Mesendoderm (in vitro differentiated cells): ENCODE measurements around the gene RARS1.
A peak's percentile ranks its signal among the peaks of the same experiment; 100 is the strongest.

Experiments
- DNase-seq: peaks from one replicate; pipeline ENCODE4 v3.0.0; 2013
- H2AK5ac ChIP-seq: 2 replicates; pipeline ENCODE4 v1.6.1; 2013; ENCODE audit warnings: low read length, inconsistent platforms
- H2BK120ac ChIP-seq: 2 replicates; pipeline ENCODE4 v1.6.1; 2013; ENCODE audit warnings: low read depth, mild to moderate bottlenecking, low read length, moderate library complexity, mixed read lengths
- H2BK15ac ChIP-seq: replicated peaks from 2 replicates; pipeline ENCODE4 v1.6.1; 2013; ENCODE audit warnings: low read depth, mild to moderate bottlenecking, moderate library complexity
- H2BK5ac ChIP-seq: 2 replicates; pipeline ENCODE4 v1.6.1; 2013; ENCODE audit warnings: low read length, inconsistent platforms
- H3K18ac ChIP-seq: 2 replicates; pipeline ENCODE4 v1.6.1; 2013; ENCODE audit warnings: mild to moderate bottlenecking, low read length, mixed read lengths
- H3K23ac ChIP-seq: one replicate; pipeline ENCODE4 v1.6.1; 2013; ENCODE audit warnings: low read length
- H3K27ac ChIP-seq: 2 replicates; pipeline ENCODE4 v1.5.1; 2013; ENCODE audit warnings: low read depth, mild to moderate bottlenecking, inconsistent platforms, low read length, moderate library complexity
- H3K27me3 ChIP-seq: 2 replicates; pipeline ENCODE4 v1.6.1; 2013; ENCODE audit warnings: low read length, control low read depth, mild to moderate bottlenecking, inconsistent platforms; ENCODE audit not compliant: insufficient read depth, poor library complexity
- H3K36me3 ChIP-seq: 2 replicates; pipeline ENCODE4 v1.6.1; 2013; ENCODE audit warnings: low read length, inconsistent platforms; ENCODE audit not compliant: control insufficient read depth, insufficient read depth
- H3K4ac ChIP-seq: one replicate; pipeline ENCODE4 v1.6.1; 2013; ENCODE audit warnings: low read depth, mild to moderate bottlenecking, low read length, moderate library complexity
- H3K4me1 ChIP-seq: 2 replicates; pipeline ENCODE4 v1.6.1; 2013; ENCODE audit warnings: low read depth, low read length, inconsistent platforms; ENCODE audit not compliant: control insufficient read depth
- H3K4me2 ChIP-seq: 2 replicates; pipeline ENCODE4 v1.6.1; 2013; ENCODE audit warnings: low read length
- H3K4me3 ChIP-seq: 2 replicates; pipeline ENCODE4 v1.5.1; 2013; ENCODE audit warnings: mild to moderate bottlenecking, low read length
- H3K56ac ChIP-seq: one replicate; pipeline ENCODE4 v1.6.1; 2013; ENCODE audit warnings: low read length
- H3K79me1 ChIP-seq: 2 replicates; pipeline ENCODE4 v1.6.1; 2013; ENCODE audit warnings: low read length, inconsistent platforms
- H3K79me2 ChIP-seq: 2 replicates; pipeline ENCODE4 v1.6.1; 2013; ENCODE audit warnings: mild to moderate bottlenecking, low read length; ENCODE audit not compliant: control insufficient read depth, insufficient read depth
- H3K9ac ChIP-seq: 2 replicates; pipeline ENCODE4 v1.6.1; 2013; ENCODE audit warnings: low read length, inconsistent platforms
- H4K5ac ChIP-seq: one replicate; pipeline ENCODE4 v1.6.1; 2013; ENCODE audit warnings: low read length
- H4K8ac ChIP-seq: one replicate; pipeline ENCODE4 v1.6.1; 2013; ENCODE audit warnings: low read depth, mild to moderate bottlenecking, control low read depth, low read length, moderate library complexity
- WGBS: extraction: QIAGEN DNeasy Blood & Tissue Kit; methylation state at CpG from one replicate; pipeline ENCODE4 v1.1.7; 2013; ENCODE audit warnings: low lambda C conversion rate, missing lambda C conversion rate; ENCODE audit not compliant: insufficient coverage; ENCODE audit errors: extremely low coverage; 5-methylcytosine and 5-hydroxymethylcytosine counted together

RARS1 gene

GRCh38 chr5:168513861-168514428 lies 27.7 kb downstream of the RARS1 start:
- H2BK5ac ChIP-seq: no peak overlapping the region
- H3K4ac ChIP-seq: no peak overlapping the region
- peaks cover 9% of the 10 kb centered on the region for H3K36me3 ChIP-seq
- DNase-seq: no peak
- H3K4me3 ChIP-seq: no peak overlapping the region
- no peak overlapping the region for H3K27ac ChIP-seq
- H4K8ac ChIP-seq: no peak overlapping the region
- H2BK15ac ChIP-seq: no peak overlapping the region
- H4K5ac ChIP-seq: no peak overlapping the region
- WGBS: no CpG with 5 or more reads among the region's 2 CpGs
- no peak overlapping the region for H3K56ac ChIP-seq
- H3K18ac ChIP-seq: no peak overlapping the region
- no peak overlapping the region for H3K23ac ChIP-seq
- no peaks in the 10 kb centered on the region for H3K27me3 ChIP-seq
- H2BK120ac ChIP-seq: no peak overlapping the region
- no peak overlapping the region for H3K4me2 ChIP-seq
- H3K79me2 ChIP-seq: no peaks in the 10 kb centered on the region
- H3K9ac ChIP-seq: no peak overlapping the region
- H2AK5ac ChIP-seq: no peak overlapping the region
- H3K79me1 ChIP-seq: no peaks in the 10 kb centered on the region
- H3K4me1 ChIP-seq: no peaks in the 10 kb centered on the region

DNA sequence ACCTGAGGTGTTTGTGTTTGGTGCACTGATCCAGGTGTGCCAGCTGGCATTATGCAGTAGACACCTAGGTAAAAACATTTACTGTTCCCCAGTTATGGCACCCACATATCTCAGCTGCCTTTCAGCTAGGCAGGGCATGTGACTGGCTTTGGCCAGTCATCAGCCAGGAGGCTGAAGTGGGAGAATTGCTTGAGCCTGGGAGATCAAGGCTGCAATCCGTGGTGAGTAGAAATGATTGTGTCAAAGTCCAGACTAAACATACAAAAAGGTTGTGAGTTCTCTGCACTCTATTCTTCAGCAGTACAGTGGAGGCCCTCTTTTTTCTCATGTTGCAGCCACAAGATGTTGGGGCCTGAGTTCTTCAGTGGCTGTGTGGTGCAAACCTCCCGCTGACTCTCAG lies 39.6 kb downstream of the RARS1 start:
- no peak overlapping the region for H2AK5ac ChIP-seq
- H3K56ac ChIP-seq: no peak overlapping the region
- H2BK15ac ChIP-seq: no peak overlapping the region
- no peak for DNase-seq
- no peaks in the 10 kb centered on the region for H3K79me2 ChIP-seq
- no peaks in the 10 kb centered on the region for H3K36me3 ChIP-seq
- no peak overlapping the region for H2BK120ac ChIP-seq
- peaks cover 3% of the 10 kb centered on the region for H3K4me1 ChIP-seq
- H3K79me1 ChIP-seq: no peaks in the 10 kb centered on the region
- no peak overlapping the region for H3K4me3 ChIP-seq
- H3K23ac ChIP-seq: no peak overlapping the region
- no peaks in the 10 kb centered on the region for H3K27me3 ChIP-seq
- H3K4ac ChIP-seq: no peak overlapping the region
- H3K18ac ChIP-seq: no peak overlapping the region
- no CpG with 5 or more reads among the region's 2 CpGs for WGBS
- no peak overlapping the region for H3K27ac ChIP-seq
- H2BK5ac ChIP-seq: no peak overlapping the region
- no peak overlapping the region for H3K4me2 ChIP-seq
- H3K9ac ChIP-seq: no peak overlapping the region
- no peak overlapping the region for H4K8ac ChIP-seq
- no peak overlapping the region for H4K5ac ChIP-seq

- Histone ChIP-seq H3K79me2 (no peaks in the 10 kb centered on the region), H3K56ac (no peak overlapping the region), H3K27ac (no peak overlapping the region), H2BK15ac (no peak overlapping the region), H2BK5ac (no peak overlapping the region), H3K9ac (no peak overlapping the region), H3K4me2 (no peak overlapping the region), H2AK5ac (no peak overlapping the region), H3K36me3 (no peaks in the 10 kb centered on the region), H3K79me1 (no peaks in the 10 kb centered on the region), H3K18ac (no peak overlapping the region), H3K23ac (no peak overlapping the region), H3K4me3 (no peak overlapping the region), H4K5ac (no peak overlapping the region), H2BK120ac (no peak overlapping the region), H3K4me1 (peaks cover 3% of the 10 kb centered on the region), H4K8ac (no peak overlapping the region), H3K27me3 (no peaks in the 10 kb centered on the region), H3K4ac (no peak overlapping the region)
- WGBS: no CpG with 5 or more reads among the region's 4 CpGs
- no peak for DNase-seq
These were observed 41.6 kb downstream of the RARS1 start for GRCh38 chr5:168527756-168528295.

- H3K4ac ChIP-seq: no peak within 1 kb of the TSS
- H3K79me2 ChIP-seq: no peaks in the 10 kb centered on the region
- H3K9ac ChIP-seq: peak within 1 kb of the TSS; percentile 42
- peak within 1 kb of the TSS; percentile 98 for H3K23ac ChIP-seq
- H3K4me2 ChIP-seq: peak within 1 kb of the TSS; percentile 54
- H3K79me1 ChIP-seq: no peaks in the 10 kb centered on the region
- no peak within 1 kb of the TSS for H2BK5ac ChIP-seq
- no peak within 1 kb of the TSS for H3K27ac ChIP-seq
- no peaks in the 10 kb centered on the region for H3K27me3 ChIP-seq
- no peak within 1 kb of the TSS for H3K4me3 ChIP-seq
- no peak within 1 kb of the TSS for H2BK15ac ChIP-seq
- H4K8ac ChIP-seq: no peak within 1 kb of the TSS
- H3K56ac ChIP-seq: peak within 1 kb of the TSS; percentile 83
- DNase-seq: peak; percentile 65
- WGBS: no CpG with 5 or more reads among the region's 38 CpGs
- no peaks in the 10 kb centered on the region for H3K36me3 ChIP-seq
- no peak within 1 kb of the TSS for H2BK120ac ChIP-seq
- H2AK5ac ChIP-seq: no peak within 1 kb of the TSS
- peaks cover 3% of the 10 kb centered on the region for H3K4me1 ChIP-seq
- H3K18ac ChIP-seq: no peak within 1 kb of the TSS
- no peak within 1 kb of the TSS for H4K5ac ChIP-seq
These were observed 42.5 kb downstream of the RARS1 start, which contains the start of gene FBLL1 for GRCh38 chr5:168528521-168529373. FBLL1 (plus strand) TSS chr5:168529305; CDS start chr5:168529505, 200 bp downstream.

DNA sequence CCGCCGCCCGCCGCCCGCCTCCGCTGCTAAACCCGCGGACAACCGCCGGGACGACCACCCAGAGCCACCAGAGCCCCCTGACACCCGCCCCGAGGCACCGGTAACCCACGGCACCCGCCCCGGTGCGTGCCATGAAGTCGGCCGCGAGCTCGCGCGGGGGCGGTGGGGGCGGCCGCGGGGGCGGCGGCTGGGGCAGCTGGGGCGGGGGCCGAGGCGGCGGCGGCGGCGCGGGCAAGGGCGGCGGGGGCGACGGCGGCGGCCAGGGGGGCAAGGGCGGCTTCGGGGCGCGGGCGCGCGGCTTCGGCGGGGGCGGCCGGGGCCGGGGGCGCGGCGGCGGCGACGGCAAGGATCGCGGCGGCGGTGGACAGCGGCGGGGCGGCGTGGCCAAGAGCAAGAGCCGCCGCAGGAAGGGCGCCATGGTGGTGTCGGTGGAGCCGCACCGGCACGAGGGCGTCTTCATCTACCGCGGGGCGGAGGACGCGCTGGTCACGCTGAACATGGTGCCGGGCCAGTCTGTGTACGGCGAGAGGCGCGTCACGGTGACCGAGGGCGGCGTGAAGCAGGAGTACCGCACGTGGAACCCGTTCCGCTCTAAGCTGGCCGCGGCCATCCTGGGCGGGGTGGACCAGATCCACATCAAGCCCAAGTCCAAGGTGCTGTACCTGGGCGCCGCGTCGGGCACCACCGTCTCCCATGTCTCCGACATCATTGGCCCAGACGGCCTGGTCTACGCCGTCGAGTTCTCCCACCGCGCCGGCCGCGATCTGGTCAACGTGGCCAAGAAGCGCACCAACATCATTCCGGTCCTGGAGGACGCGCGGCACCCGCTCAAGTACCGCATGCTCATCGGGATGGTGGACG lies 43.3 kb downstream of the RARS1 start:
- Histone ChIP-seq H3K4ac (no peak overlapping the region), H3K36me3 (no peaks in the 10 kb centered on the region), H3K27me3 (no peaks in the 10 kb centered on the region), H3K4me3 (no peak overlapping the region), H2BK15ac (no peak overlapping the region), H3K4me2 (peak overlapping the region; percentile 54), H3K9ac (peak overlapping the region; percentile 42), H3K79me1 (no peaks in the 10 kb centered on the region), H3K79me2 (no peaks in the 10 kb centered on the region), H3K18ac (no peak overlapping the region), H4K8ac (no peak overlapping the region), H3K23ac (peak overlapping the region; percentile 98), H4K5ac (no peak overlapping the region), H3K27ac (no peak overlapping the region), H3K4me1 (peaks cover 3% of the 10 kb centered on the region), H2AK5ac (no peak overlapping the region), H3K56ac (peak overlapping the region; percentile 83), H2BK5ac (no peak overlapping the region), H2BK120ac (no peak overlapping the region)
- DNase-seq: peak; percentile 19
- WGBS: no CpG with 5 or more reads among the region's 125 CpGs
